ENCODE results near the gene FNIP1. TPM values are rescaled to one million over a fixed set of nuclear protein-coding genes. Genes with fewer than 3 reads are reported as not detected.

FNIP1 gene
- total and polyA plus RNA-seq, 2 of the 8 experiments (the other 6 are each of a cell fraction or from before 2014, with no cell fraction given) = 3.5 to 17.3 TPM

GRCh38 chr5:131766689-131767088 is 30.1 kb downstream of the FNIP1 start:
- DNase-seq (ENCODE audit: low read depth in 1 of 2, low spot score in 2 of 2) (no peak), FAIRE-seq (no peak)
- no peak overlapping the region for H3K4ac ChIP-seq (replicated peaks; ENCODE audit: insufficient read length, low read depth, low read length)
- H3K27ac ChIP-seq (ENCODE audit: low read depth, low read length) = no peak overlapping the region
- no peak overlapping the region for H4K8ac ChIP-seq (ENCODE audit: extremely low read depth, insufficient read depth, low read length)
- no peaks in the 10 kb centered on the region for H3K27me3 ChIP-seq (replicated peaks in 1 of 4; ENCODE audit: control insufficient read depth in 3 of 4, extremely low read depth in 1 of 4, insufficient read depth in 3 of 4, low read length in 3 of 4)
- peaks cover 2 to 4% of the 10 kb centered on the region in 2 experiments for H4K20me1 ChIP-seq (replicated peaks in 1 of 2; ENCODE audit: control insufficient read depth in 1 of 2, insufficient read depth in 2 of 2, low read length in 2 of 2)
- H3K14ac ChIP-seq (ENCODE audit: insufficient read length) = no peak overlapping the region
- H2AK5ac ChIP-seq (ENCODE audit: low read depth, low read length) = no peak overlapping the region
- POLR2A ChIA-PET (ENCODE audit: partially characterized antibody) = no interaction called here
- H4K5ac ChIP-seq (ENCODE audit: insufficient read length, low read depth, low read length) = no peak overlapping the region
- H3K79me2 ChIP-seq (ENCODE audit: control insufficient read depth in 1 of 2, insufficient read depth in 2 of 2, low read length in 2 of 2) = peaks cover 0 to 84% of the 10 kb centered on the region in 2 experiments; a peak in 3 of 4 replicates
- H2BK120ac ChIP-seq (replicated peaks; ENCODE audit: low read depth, low read length) = no peak overlapping the region
- no peak overlapping the region for H2BK15ac ChIP-seq (ENCODE audit: low read length)
- TF ChIP-seq, protein P1, sequence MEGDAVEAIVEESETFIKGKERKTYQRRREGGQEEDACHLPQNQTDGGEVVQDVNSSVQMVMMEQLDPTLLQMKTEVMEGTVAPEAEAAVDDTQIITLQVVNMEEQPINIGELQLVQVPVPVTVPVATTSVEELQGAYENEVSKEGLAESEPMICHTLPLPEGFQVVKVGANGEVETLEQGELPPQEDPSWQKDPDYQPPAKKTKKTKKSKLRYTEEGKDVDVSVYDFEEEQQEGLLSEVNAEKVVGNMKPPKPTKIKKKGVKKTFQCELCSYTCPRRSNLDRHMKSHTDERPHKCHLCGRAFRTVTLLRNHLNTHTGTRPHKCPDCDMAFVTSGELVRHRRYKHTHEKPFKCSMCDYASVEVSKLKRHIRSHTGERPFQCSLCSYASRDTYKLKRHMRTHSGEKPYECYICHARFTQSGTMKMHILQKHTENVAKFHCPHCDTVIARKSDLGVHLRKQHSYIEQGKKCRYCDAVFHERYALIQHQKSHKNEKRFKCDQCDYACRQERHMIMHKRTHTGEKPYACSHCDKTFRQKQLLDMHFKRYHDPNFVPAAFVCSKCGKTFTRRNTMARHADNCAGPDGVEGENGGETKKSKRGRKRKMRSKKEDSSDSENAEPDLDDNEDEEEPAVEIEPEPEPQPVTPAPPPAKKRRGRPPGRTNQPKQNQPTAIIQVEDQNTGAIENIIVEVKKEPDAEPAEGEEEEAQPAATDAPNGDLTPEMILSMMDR (IDR thresholded peaks at IDR 0.05; ENCODE audit: control extremely low read depth in 1 of 3, insufficient read depth in 1 of 3, low read depth in 1 of 3, low read length in 3 of 3) = no peak
- no peak for TF ChIP-seq SRF (IDR thresholded peaks at IDR 0.05; ENCODE audit: low read depth, low read length)
- no peak for TF ChIP-seq PHF8 (conservative IDR thresholded peaks at IDR 0.05; ENCODE audit: low read depth, low read length)
- no peaks in the 10 kb centered on the region for H3K4me1 ChIP-seq (replicated peaks in 1 of 4; ENCODE audit: control insufficient read depth in 3 of 4, insufficient read depth in 4 of 4, low read length in 3 of 4)
- 0 out of 4 replicates have a peak, but pooled peaks cover 0 to 2% of the 10 kb centered on the region in 2 experiments for H3K9me3 ChIP-seq (ENCODE audit: insufficient read depth in 2 of 2, low read depth in 1 of 2, low read length in 1 of 2)
- H3K79me1 ChIP-seq (ENCODE audit: low read depth, low read length) = peaks cover 3% of the 10 kb centered on the region; the same call in 1 of the 2 replicates
- CTCF ChIA-PET (ENCODE audit: partially characterized antibody) = no interaction called here
- H2AFZ ChIP-seq (ENCODE audit: low read length) = no peak overlapping the region
- no peaks in the 10 kb centered on the region for H3K23me2 ChIP-seq (ENCODE audit: low read depth, low read length)
- H3K18ac ChIP-seq (ENCODE audit: extremely low read depth, low read length) = no peak overlapping the region
- H3K23ac ChIP-seq (ENCODE audit: insufficient read length) = no peak overlapping the region
- WGBS, 2 experiments (ENCODE audit: extremely low coverage in 1 of 2, insufficient coverage in 1 of 2, insufficient read length in 1 of 2, insufficient replicate concordance in 2 of 2, low coverage in 1 of 2, low lambda C conversion rate in 2 of 2, missing lambda C conversion rate in 1 of 2) = 94% methylated on average over 3 of the region's 3 CpGs; no CpG with 5 or more reads in 1 of the 2 experiments
- no peak overlapping the region for H3K56ac ChIP-seq (replicated peaks; ENCODE audit: insufficient read length, low read depth, low read length)
- H3K4me3 ChIP-seq (ENCODE audit: extremely low read depth in 1 of 4, insufficient read depth in 2 of 4, low read depth in 3 of 4, low read length in 4 of 4) = no peak overlapping the region
- H3K4me2 ChIP-seq (ENCODE audit: insufficient read depth in 1 of 2, low read depth in 2 of 2, low read length in 2 of 2) = no peak overlapping the region
- no peak overlapping the region for H2BK20ac ChIP-seq (ENCODE audit: low read length)
- H4K91ac ChIP-seq (replicated peaks; ENCODE audit: insufficient read length, low read length) = no peak overlapping the region
- no peak overlapping the region for H2BK5ac ChIP-seq (ENCODE audit: low read depth, low read length)
- H3K9ac ChIP-seq (replicated peaks in 1 of 4; ENCODE audit: extremely low read depth in 1 of 4, low read depth in 3 of 4, low read length in 3 of 4) = no peak overlapping the region
- no peaks in the 10 kb centered on the region; a peak in 1 of 8 replicates for H3K36me3 ChIP-seq (ENCODE audit: control insufficient read depth in 2 of 4, insufficient read depth in 4 of 4, low read length in 3 of 4)
- H2BK12ac ChIP-seq (ENCODE audit: low read depth, low read length) = no peak overlapping the region
